Liver (tissue), 9 donors: Measurements from ENCODE around the gene USP25. TPM values are rescaled to one million over a fixed set of nuclear protein-coding genes. Genes with fewer than 3 reads are reported as not detected.

Experiments
- DNase-seq: peaks from one replicate; pipeline ENCODE4 v3.0.0-alpha.2; 2017; ENCODE audit warnings: low spot score
- H3K27ac ChIP-seq, 2 donors: one replicate each; pipeline ENCODE4 v1.7.0; 2013; ENCODE audit warnings: inconsistent platforms in 2 of 2, low read length in 2 of 2, control low read depth in 1 of 2, low read depth in 1 of 2, mild to moderate bottlenecking in 1 of 2
- H3K27me3 ChIP-seq, 4 donors: one replicate each; pipeline versions ENCODE4 v1.6.1 to v1.7.0; 2013; ENCODE audit warnings: low read length in 3 of 4, inconsistent platforms in 1 of 4, mild to moderate bottlenecking in 1 of 4, moderate library complexity in 1 of 4; ENCODE audit not compliant: control insufficient read depth in 4 of 4, insufficient read depth in 4 of 4
- H3K36me3 ChIP-seq, 4 donors: one replicate each; pipeline versions ENCODE4 v1.6.1 to v1.7.0; 2013; ENCODE audit warnings: low read length in 3 of 4, mild to moderate bottlenecking in 3 of 4, low read depth in 1 of 4, moderate library complexity in 1 of 4; ENCODE audit not compliant: control insufficient read depth in 4 of 4, insufficient read depth in 3 of 4
- H3K4me1 ChIP-seq, 4 donors: one replicate each; pipeline versions ENCODE4 v1.6.1 to v1.7.0; 2013; ENCODE audit warnings: low read length in 3 of 4, mild to moderate bottlenecking in 3 of 4, moderate library complexity in 1 of 4; ENCODE audit not compliant: control insufficient read depth in 4 of 4, insufficient read depth in 4 of 4
- H3K4me3 ChIP-seq, 3 donors: one replicate each; pipeline versions ENCODE4 v1.6.1 to v1.7.0; 2013; ENCODE audit warnings: low read length in 3 of 3, control low read depth in 1 of 3, low read depth in 1 of 3, mild to moderate bottlenecking in 1 of 3
- H3K9ac ChIP-seq, 2 donors: one replicate each; pipeline ENCODE4 v1.7.0; 2013; ENCODE audit warnings: low read length in 2 of 2, mild to moderate bottlenecking in 2 of 2, moderate library complexity in 2 of 2, control low read depth in 1 of 2, low read depth in 1 of 2
- H3K9me3 ChIP-seq, 4 donors: one replicate each; pipeline versions ENCODE4 v1.6.1 to v1.7.0; 2013; ENCODE audit warnings: low read length in 3 of 4; ENCODE audit not compliant: control insufficient read depth in 4 of 4
- CTCF ChIP-seq: fragments of 150-350 bp; IDR thresholded peaks from 2 replicates; pipeline ENCODE4 v1.5.1; 2017; ENCODE audit warnings: improper control_type of control experiment, low read depth, low read length; ENCODE audit not compliant: missing input control
- EGR1 ChIP-seq, 2 donors: IDR thresholded peaks; 2 replicates each; pipeline ENCODE4 v1.6.1; 2016 to 2018; ENCODE audit warnings: antibody characterized with exemption in 2 of 2, low read depth in 2 of 2
- FOXA2 ChIP-seq: IDR thresholded peaks from 2 replicates; pipeline ENCODE4 v1.6.1; 2016; ENCODE audit warnings: antibody characterized with exemption
- GABPA ChIP-seq, 2 donors: IDR thresholded peaks in 1 of 2; conservative IDR thresholded peaks in 1 of 2; 2 replicates each; pipeline ENCODE4 v1.6.1; 2016; ENCODE audit warnings: antibody characterized with exemption in 2 of 2, mild to moderate bottlenecking in 1 of 2, moderate library complexity in 1 of 2
- HNF4A ChIP-seq, 2 donors: conservative IDR thresholded peaks; 2 replicates each; pipeline ENCODE4 v1.6.1; 2016; ENCODE audit warnings: antibody characterized with exemption in 2 of 2, mild to moderate bottlenecking in 2 of 2
- JUND ChIP-seq, 2 donors: IDR thresholded peaks; 2 replicates each; pipeline ENCODE4 v1.6.1; 2016; ENCODE audit warnings: antibody characterized with exemption in 2 of 2
- MAX ChIP-seq: IDR thresholded peaks from 2 replicates; pipeline ENCODE4 v1.6.1; 2016; ENCODE audit warnings: antibody characterized with exemption
- NR2F2 ChIP-seq: IDR thresholded peaks from 2 replicates; pipeline ENCODE4 v1.6.1; 2016; ENCODE audit warnings: antibody characterized with exemption
- RAD21 ChIP-seq, 2 donors: IDR thresholded peaks; 2 replicates each; pipeline ENCODE4 v1.6.1; 2016; ENCODE audit warnings: antibody characterized with exemption in 2 of 2, mild to moderate bottlenecking in 2 of 2
- RXRA ChIP-seq, 2 donors: IDR thresholded peaks; 2 replicates each; pipeline ENCODE4 v1.6.1; 2017 to 2018; ENCODE audit warnings: antibody characterized with exemption in 2 of 2, mild to moderate bottlenecking in 1 of 2
- YY1 ChIP-seq: IDR thresholded peaks from 2 replicates; pipeline ENCODE4 v1.6.1; 2016; ENCODE audit warnings: antibody characterized with exemption, mild to moderate bottlenecking
- ZBTB33 ChIP-seq: IDR thresholded peaks from 2 replicates; pipeline ENCODE4 v1.6.1; 2016; ENCODE audit warnings: antibody characterized with exemption
- polyA plus RNA-seq, 2 donors: library from polyadenylated mRNA; stranded (reverse) in 1 of 2; unstranded in 1 of 2; fragments of 200-250 nt in 1 of 2; fragments of >200 nt in 1 of 2; fragmentation: Nextera tagmentation in 1 of 2; extraction: Ambion mirVana in 1 of 2; gene quantifications; one replicate each; pipeline versions ENCODE4 v1.2.1 to v1.2.3, GENCODE V29; 2013 to 2015
- total RNA-seq, 2 donors: library from RNA; depleted of rRNA; stranded (reverse); fragments of >200 nt; gene quantifications; one replicate each; pipeline ENCODE4 v1.2.3, GENCODE V29; 2014
- TF ChIP-seq, protein P1 (sequence below): IDR thresholded peaks from 2 replicates; pipeline ENCODE4 v1.6.1; 2016; ENCODE audit warnings: antibody characterized with exemption
- TF ChIP-seq, protein P2 (sequence below): IDR thresholded peaks from 2 replicates; pipeline ENCODE4 v1.6.1; 2016; ENCODE audit warnings: antibody characterized with exemption, mild to moderate bottlenecking
- donor health status: healthy.
- donor health status: healthy.
- donor health status: healthy.
- donor health status: healthy.
- donor health status: healthy.

USP25 gene
- total and polyA plus RNA-seq, 4 donors = 6.0 to 26.7 (median 15.3) TPM

DNA sequence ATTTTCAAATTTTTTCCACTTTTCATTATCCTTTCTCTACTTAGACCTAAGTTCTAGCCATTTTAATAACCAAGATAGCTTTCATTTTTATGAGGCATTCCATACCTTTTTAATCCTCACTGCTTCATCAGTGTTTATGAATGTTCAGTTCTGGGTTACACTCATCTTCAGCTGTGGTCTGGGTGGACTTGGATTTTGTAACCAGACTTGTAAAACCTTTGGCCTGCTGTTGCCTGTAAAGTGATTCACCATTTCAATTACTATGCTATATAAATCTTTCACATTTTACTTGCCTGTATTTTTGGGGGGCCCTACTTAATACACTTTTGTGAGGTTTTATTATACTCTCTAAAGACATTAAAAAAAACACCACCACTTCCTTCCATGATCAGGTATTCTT lies 46.2 kb downstream of the USP25 start:
- H3K9me3 ChIP-seq = no peaks in the 10 kb centered on the region
- no peak overlapping the region for H3K27ac ChIP-seq

More for the DNA sequence above, 46.2 kb downstream of the USP25 start:
- TF ChIP-seq GABPA (IDR thresholded peaks at IDR 0.05 in 1 of 2, conservative IDR thresholded peaks at IDR 0.05 in 1 of 2) (no peak), EGR1 (IDR thresholded peaks at IDR 0.05; ENCODE audit: low read depth in 2 of 2) (no peak), HNF4A (conservative IDR thresholded peaks at IDR 0.05) (no peak), NR2F2 (no peak), RAD21 (IDR thresholded peaks at IDR 0.05) (no peak), MAX (no peak), YY1 (no peak), JUND (IDR thresholded peaks at IDR 0.05) (no peak), FOXA2 (no peak), CTCF (no peak), RXRA (IDR thresholded peaks at IDR 0.05) (no peak), ZBTB33 (no peak)
- TF ChIP-seq, protein P1, sequence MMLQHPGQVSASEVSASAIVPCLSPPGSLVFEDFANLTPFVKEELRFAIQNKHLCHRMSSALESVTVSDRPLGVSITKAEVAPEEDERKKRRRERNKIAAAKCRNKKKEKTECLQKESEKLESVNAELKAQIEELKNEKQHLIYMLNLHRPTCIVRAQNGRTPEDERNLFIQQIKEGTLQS = no peak
- TF ChIP-seq, protein P2, sequence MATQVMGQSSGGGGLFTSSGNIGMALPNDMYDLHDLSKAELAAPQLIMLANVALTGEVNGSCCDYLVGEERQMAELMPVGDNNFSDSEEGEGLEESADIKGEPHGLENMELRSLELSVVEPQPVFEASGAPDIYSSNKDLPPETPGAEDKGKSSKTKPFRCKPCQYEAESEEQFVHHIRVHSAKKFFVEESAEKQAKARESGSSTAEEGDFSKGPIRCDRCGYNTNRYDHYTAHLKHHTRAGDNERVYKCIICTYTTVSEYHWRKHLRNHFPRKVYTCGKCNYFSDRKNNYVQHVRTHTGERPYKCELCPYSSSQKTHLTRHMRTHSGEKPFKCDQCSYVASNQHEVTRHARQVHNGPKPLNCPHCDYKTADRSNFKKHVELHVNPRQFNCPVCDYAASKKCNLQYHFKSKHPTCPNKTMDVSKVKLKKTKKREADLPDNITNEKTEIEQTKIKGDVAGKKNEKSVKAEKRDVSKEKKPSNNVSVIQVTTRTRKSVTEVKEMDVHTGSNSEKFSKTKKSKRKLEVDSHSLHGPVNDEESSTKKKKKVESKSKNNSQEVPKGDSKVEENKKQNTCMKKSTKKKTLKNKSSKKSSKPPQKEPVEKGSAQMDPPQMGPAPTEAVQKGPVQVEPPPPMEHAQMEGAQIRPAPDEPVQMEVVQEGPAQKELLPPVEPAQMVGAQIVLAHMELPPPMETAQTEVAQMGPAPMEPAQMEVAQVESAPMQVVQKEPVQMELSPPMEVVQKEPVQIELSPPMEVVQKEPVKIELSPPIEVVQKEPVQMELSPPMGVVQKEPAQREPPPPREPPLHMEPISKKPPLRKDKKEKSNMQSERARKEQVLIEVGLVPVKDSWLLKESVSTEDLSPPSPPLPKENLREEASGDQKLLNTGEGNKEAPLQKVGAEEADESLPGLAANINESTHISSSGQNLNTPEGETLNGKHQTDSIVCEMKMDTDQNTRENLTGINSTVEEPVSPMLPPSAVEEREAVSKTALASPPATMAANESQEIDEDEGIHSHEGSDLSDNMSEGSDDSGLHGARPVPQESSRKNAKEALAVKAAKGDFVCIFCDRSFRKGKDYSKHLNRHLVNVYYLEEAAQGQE = no peak
- H3K36me3 ChIP-seq = peaks cover 0 to 2% (median 0%) of the 10 kb centered on the region in 4 donors
- no peaks in the 10 kb centered on the region for H3K27me3 ChIP-seq
- no peak overlapping the region for H3K9ac ChIP-seq
- H3K4me3 ChIP-seq = no peak overlapping the region
- DNase-seq = no peak
- H3K4me1 ChIP-seq = peaks cover 0 to 3% (median 0%) of the 10 kb centered on the region in 4 donors
